HG03045 (cell line): ENCODE data around the gene INTS6L.

Experiments used
- ATAC-seq: cut with Tn5 transposase; IDR thresholded peaks from one replicate; pipeline ENCODE4 v1.9.1; 2021; ENCODE audit warnings: mild to moderate bottlenecking, moderate library complexity; ENCODE audit not compliant: unreplicated experiment

The INTS6L gene

GRCh38 chrX:135520553-135521404, at the start of gene INTS6L:
INTS6L (plus strand) TSS chrX:135520660; CDS start chrX:135520993, 333 bp downstream.
- peak; percentile 86 for ATAC-seq

GRCh38 chrX:135476378-135476777, 44.1 kb upstream of the INTS6L start:
- no peak for ATAC-seq

GRCh38 chrX:135477576-135477975, 42.9 kb upstream of the INTS6L start:
- ATAC-seq, result no peak

GRCh38 chrX:135480076-135480475, 40.4 kb upstream of the INTS6L start:
- ATAC-seq, result no peak

- ATAC-seq, result no peak
Measured at GRCh38 chrX:135481696-135482179, 38.7 kb upstream of the INTS6L start.

GRCh38 chrX:135484641-135485289, 35.7 kb upstream of the INTS6L start:
- no peak for ATAC-seq

- peak; percentile 83 for ATAC-seq
Measured at GRCh38 chrX:135489542-135489941, 30.9 kb upstream of the INTS6L start.

- ATAC-seq, result no peak
Measured at GRCh38 chrX:135490979-135491514, 29.4 kb upstream of the INTS6L start.

GRCh38 chrX:135494453-135494852, 26.0 kb upstream of the INTS6L start:
- no peak for ATAC-seq

- ATAC-seq, result no peak
Measured at GRCh38 chrX:135497736-135498135, 22.7 kb upstream of the INTS6L start.

GRCh38 chrX:135498236-135498635, 22.2 kb upstream of the INTS6L start:
- ATAC-seq, result no peak

GRCh38 chrX:135505351-135505750, 15.1 kb upstream of the INTS6L start:
- ATAC-seq, result no peak

GRCh38 chrX:135509885-135510284, 10.6 kb upstream of the INTS6L start:
- no peak for ATAC-seq

GRCh38 chrX:135512508-135513129, 7.8 kb upstream of the INTS6L start:
- no peak for ATAC-seq

- ATAC-seq, result no peak
Measured at GRCh38 chrX:135513130-135513515, 7.3 kb upstream of the INTS6L start.

- ATAC-seq, result no peak
Measured at GRCh38 chrX:135516376-135516775, 4.1 kb upstream of the INTS6L start.

GRCh38 chrX:135518161-135518560, 2.3 kb upstream of the INTS6L start:
- no peak for ATAC-seq

GRCh38 chrX:135520022-135520552, 373 bp upstream of the INTS6L start:
- peak; percentile 4 for ATAC-seq

GRCh38 chrX:135521405-135522131, 1.1 kb downstream of the INTS6L start:
- ATAC-seq, result peak; percentile 65

GRCh38 chrX:135522132-135522530, 1.7 kb downstream of the INTS6L start:
- ATAC-seq, result no peak
